Measurements from ENCODE around the gene CAMTA1.

DNA sequence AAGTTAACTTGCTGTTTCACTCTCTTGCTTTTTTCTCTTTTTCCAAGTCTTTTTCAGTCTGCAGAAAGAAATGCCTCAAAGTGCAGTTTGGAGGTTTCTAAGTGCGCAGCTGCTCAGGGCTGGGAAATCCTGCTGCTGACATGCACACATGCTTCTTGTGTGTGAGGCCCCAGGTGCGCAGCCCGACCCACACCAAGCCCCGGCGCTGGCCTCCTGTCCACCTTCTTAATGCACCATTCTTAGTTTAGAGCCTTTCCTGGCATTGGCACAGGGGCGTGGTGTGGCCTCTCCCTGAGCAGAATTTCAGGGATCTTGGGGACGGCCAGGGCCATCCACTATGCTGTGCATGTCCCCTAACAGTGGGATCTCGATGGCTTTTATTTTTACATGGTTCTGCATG is 315.2 kb downstream of the CAMTA1 start:
- TF ChIP-seq EP300 (IDR thresholded peaks at IDR 0.05) (no peak), POLR2AphosphoS5 (IDR thresholded peaks at IDR 0.05) (no peak), POLR2A (IDR thresholded peaks at IDR 0.05) (no peak)
- TF ChIP-seq, protein P1, sequence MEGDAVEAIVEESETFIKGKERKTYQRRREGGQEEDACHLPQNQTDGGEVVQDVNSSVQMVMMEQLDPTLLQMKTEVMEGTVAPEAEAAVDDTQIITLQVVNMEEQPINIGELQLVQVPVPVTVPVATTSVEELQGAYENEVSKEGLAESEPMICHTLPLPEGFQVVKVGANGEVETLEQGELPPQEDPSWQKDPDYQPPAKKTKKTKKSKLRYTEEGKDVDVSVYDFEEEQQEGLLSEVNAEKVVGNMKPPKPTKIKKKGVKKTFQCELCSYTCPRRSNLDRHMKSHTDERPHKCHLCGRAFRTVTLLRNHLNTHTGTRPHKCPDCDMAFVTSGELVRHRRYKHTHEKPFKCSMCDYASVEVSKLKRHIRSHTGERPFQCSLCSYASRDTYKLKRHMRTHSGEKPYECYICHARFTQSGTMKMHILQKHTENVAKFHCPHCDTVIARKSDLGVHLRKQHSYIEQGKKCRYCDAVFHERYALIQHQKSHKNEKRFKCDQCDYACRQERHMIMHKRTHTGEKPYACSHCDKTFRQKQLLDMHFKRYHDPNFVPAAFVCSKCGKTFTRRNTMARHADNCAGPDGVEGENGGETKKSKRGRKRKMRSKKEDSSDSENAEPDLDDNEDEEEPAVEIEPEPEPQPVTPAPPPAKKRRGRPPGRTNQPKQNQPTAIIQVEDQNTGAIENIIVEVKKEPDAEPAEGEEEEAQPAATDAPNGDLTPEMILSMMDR (IDR thresholded peaks at IDR 0.05) = no peak

All from upper lobe of left lung (tissue), 4 donors.